GM19468 (cell line): ENCODE measurements around the gene THEMIS.
"Not testable (repeated sequence)": the region's sequence is repeated elsewhere in the genome, so short reads cannot be mapped to it uniquely, and the experiment has no call there.

Experiments used
- ATAC-seq: cut with Tn5 transposase; IDR thresholded peaks from one replicate; pipeline ENCODE4 v1.9.1; 2021; ENCODE audit warnings: mild to moderate bottlenecking, moderate library complexity, moderate number of reproducible peaks; ENCODE audit not compliant: unreplicated experiment; ENCODE audit errors: extremely low read depth

The THEMIS gene

GRCh38 chr6:127813699-127814027 lies 87.2 kb downstream of the THEMIS start:
- no peak for ATAC-seq

DNA sequence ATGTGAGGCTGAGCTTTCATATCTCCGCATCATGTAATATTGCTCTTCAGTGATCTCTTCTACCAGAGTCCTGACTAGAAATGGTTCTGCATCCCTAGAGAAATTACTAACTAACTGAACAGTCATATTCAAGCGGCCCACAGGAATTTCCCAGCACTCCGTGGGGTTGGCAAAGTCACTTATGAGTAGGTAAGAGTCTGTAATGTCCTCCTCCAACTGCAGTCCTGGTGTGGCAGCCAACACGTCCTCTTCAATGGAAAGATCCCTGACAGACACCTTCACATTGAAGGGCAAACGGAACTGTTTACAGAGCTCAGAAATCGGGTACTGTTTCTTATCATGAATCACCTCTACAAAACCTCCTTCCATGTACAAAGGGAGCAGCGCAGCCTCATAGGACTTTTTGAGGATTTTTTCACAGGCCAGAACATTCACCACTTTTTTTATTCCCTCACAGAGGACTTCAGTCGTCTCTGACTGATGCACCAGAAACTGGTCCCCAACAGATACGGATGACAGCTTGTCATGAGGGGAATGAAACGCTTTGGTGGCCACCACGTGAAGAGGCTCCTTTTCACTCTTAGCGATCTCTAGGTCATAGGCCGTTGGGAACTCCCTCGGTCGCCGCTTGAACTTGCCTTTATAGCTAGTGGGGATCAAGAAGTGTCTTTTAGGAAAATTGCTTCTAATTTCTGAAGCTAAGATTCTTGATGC lies 87.7 kb downstream of the THEMIS start:
- no peak for ATAC-seq

DNA sequence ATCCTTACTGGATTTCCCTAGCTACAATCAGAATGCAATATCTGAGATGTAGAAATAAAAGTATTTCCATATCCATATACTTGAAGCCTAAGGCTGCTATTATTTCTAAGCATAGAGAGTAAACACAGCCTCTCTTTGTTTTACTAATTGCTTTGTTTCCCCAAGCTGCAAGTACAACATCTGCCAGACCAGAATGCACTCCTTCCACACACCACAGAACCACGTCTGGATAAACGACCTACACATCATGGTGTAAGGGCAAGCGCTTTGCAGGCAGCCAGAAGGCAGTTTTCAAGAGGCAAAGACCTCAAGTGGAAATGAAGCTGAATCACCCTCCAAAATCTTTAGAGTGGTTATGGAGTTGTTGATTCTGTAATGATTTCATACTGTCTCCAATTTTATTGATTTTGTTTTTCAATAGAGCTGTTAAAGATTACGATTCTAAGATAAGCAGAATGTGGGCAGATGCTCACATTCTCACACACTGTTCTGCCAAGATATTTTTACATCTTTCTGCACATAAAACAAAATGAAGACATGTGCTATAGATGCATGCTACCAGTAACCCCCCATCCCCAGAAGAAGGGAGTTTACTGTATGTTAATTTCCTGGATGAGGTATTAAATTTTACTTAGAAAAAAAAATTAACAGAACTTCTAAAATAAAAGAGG lies 88.8 kb downstream of the THEMIS start:
- ATAC-seq: no peak

DNA sequence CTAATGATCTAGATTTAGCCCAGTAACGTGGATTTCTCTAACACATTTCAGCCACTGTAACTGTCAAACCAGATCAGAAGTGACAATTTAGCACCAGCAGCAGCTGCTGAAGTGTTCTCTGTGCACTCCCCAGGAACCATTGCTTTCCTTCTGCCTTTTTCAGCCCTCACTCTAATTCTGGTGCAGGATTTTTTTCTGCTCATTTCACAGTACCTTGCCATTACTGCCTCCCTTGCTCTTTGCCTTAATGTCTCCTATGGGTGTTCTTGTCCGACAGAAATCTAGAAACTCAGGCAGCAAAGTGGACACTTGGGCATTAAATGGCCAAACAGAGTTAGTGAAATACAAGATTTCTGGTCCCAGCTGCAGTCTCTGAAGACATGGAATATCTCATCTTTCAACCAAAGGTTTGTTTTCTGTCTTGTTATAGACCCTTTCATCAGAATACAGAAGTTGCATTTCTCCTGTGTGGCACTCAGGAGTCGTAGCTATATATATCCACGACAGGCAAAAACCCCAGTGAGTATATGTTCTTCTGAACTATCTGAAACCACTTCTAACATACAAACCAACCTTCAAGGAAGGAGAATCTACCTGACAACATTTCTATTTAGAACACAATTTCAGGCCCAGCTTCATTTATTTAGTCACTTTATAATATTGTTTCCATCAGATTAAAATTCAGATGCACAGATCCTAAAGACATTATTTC lies 92.9 kb downstream of the THEMIS start:
- no peak for ATAC-seq

DNA sequence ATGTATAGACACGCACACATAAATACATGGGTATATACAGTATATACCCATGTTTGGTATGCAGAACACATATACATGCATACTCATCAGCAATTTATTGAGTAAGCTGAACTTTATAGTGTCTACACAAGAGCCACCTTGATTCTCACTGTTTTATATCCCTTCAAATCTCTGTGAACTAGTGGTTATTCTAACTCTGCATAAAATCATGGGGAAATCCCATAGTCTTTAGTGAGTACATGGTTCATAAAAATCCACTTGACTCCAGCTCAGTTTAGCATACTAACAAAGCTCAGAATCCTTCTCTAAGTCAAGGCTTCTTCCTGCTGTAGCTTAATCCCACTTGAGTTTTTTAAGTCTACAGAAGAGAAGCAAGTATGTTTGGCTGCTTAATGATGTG lies 104.1 kb downstream of the THEMIS start:
- ATAC-seq: no peak

GRCh38 chr6:127794405-127794804 lies 106.5 kb downstream of the THEMIS start:
- no peak for ATAC-seq

GRCh38 chr6:127793396-127793795 lies 107.5 kb downstream of the THEMIS start:
- no peak for ATAC-seq

DNA sequence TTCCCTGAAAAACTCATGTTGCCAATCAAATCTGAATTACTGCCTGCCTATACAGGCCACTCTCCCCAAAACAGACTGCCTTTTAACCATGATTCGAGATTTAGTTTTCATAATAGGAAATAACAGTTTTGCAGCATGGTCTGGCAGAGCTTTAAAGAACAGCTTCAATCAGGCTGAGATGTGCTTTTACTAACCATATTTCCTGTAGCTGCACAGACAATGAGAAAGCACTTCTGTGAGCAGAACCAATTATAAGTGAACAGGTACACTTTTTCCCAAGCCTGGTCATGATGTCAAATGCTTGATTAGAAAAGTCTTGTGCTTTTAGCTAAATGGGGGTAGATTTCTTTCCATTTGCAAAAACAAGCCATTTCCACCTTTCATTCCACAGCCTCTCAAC lies 108.2 kb downstream of the THEMIS start:
- ATAC-seq: no peak

DNA sequence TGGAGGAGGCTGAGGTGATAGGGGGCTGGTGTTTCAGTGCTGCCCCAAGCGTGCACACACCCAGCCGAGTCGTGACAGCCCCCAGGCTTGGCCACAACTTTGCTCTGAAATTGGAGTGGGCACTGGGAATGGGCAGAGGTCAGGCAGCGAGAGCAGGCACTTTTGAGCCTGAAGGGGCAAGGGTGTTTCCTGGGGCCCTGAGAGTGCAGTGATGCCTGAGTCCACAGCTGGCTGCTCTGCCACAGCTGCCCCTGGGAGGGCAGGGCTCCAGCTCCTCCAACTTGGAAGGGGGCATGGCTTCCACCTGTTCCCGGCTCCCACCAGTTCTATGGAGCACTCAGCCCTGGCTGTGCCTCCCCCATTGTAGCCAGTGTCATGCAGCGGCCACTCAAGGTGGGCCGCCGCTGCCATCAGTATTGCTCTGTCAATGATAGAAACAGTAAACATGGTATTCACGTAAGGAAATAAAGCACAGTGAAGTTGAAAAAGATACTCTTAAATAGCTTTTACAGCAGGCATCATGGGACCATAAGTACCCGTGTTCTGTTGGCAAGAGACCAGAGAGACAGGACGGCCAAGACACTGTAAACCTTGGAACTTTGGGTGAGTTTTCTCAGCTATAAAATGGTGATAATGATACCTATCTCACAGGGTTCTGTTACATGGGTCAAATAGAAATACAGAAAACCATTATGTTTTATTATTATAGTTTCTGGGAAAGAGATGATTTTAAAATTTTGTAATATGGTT lies 108.9 kb downstream of the THEMIS start:
- no peak for ATAC-seq

- ATAC-seq: no peak
Observed at GRCh38 chr6:127790571-127790970, 110.3 kb downstream of the THEMIS start.

DNA sequence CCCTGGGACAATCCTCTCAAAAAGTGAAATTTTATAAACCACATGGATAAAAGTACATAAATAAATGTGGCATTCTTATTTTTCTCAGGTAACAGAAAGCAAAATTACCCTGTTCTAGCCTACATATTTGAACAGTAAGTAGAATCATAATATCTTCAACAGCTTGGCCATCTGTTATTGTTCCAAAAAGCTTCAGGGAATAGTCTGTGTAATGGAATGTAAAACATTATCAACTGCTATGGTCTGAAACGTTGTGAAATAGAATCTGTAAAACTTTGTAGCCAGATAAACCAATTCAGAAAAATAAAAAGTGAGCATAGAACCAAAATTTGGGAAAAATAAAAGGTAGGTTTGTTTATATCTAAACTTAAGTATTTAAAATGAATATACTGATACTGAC lies 114.7 kb downstream of the THEMIS start:
- ATAC-seq: no peak

GRCh38 chr6:127784468-127784867 lies 116.4 kb downstream of the THEMIS start:
- ATAC-seq: no peak

- ATAC-seq: not testable (repeated sequence)
Observed at GRCh38 chr6:127781636-127782272, 119.1 kb downstream of the THEMIS start.

DNA sequence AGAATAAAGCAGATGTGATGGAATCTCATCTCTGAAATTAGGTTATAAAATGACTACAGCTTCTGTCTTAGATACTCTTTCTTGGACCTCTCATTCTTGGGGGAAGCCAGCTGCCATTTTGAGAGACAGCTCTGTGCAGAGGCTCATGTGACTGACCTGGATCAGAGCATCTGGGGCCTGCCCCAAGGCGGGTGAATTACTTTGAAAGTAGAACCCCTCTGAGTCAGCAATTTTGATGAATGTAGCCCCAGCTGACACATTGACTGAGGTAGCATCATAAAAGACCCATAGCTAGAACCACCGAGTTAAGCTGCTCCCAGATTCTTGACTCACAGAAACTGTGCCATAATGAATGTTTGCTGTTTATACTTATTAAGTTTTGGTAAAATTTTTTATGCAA lies 124.5 kb downstream of the THEMIS start:
- no peak for ATAC-seq

GRCh38 chr6:127775371-127775770 lies 125.5 kb downstream of the THEMIS start:
- no peak for ATAC-seq

DNA sequence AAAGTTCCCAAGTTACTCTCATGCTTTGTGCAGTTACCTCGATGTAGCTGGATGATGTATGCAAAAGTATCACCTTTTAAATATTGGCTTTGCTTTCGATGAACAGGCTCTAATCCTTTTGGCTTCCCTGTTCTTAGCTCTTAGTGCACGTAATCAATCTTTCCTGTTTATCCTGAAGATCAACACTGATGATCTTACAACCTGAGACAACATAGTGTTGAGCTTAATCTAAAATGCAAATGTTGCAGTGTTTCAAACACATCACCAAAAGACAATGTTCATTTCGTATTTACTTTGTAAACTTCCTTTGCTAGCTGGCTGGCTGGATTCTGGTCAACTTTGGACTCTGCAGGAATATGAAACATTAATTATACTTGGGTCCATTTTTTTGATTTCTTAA lies 132.1 kb downstream of the THEMIS start:
- ATAC-seq: no peak

DNA sequence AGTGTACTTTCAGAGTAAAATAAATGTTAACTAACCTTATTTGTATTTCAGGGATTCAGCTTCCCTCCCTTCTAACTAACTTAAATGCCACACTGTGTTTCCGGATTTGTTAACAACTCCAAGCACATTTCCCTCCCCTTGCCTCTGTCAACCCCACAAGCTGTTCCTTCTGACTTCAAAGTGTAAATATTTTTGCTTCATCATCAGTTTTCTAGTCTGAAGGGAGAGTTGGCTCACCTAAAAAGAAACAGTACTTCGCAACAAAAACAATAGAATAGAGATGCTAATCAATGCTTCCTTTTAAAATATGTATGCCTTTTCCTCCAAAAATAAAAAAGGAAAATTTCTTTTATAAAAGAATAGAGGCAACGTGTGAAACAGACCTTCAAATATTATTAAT lies 132.6 kb downstream of the THEMIS start:
- ATAC-seq: no peak

GRCh38 chr6:127765949-127766348 lies 134.9 kb downstream of the THEMIS start:
- ATAC-seq: no peak

DNA sequence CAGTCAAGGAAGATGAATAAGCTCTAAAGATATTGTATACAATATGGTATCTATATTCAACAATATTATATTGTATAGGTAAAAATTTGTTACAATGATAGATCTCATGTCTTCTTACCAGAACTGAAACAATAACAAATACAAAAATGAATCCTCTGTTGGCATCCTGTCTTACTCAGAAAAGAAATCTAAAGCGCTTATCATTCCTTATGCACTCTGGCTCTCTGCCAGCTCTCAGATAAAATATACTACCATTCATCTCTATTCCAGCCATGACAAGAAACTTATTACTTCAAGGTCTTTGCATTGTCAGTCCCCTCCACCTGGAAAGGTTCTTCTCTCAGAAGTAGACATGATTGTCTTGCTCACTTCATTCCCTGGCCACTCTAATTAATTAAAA lies 138.6 kb downstream of the THEMIS start:
- no peak for ATAC-seq

DNA sequence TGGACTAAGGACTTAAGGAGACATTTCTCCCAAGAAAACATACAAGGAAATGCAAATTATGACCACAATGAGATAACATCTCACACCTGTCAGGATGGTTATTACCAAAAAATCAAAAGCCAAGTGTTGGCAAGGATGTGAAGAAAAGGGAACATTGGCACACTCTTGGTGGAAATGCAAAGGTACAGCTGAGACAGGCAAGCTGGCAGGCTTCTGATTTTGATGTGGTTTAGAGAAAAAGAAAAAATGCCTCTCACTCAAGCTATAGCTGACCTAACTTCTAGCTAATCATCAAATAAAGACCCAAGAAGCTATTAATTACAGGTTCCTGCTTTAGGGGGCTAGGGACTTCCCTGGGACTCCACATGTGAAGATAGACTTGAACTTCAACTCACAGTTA lies 139.8 kb downstream of the THEMIS start:
- no peak for ATAC-seq
